ENCODE data around the gene SLAIN2. TPM values are rescaled to one million over a fixed set of nuclear protein-coding genes. Genes with fewer than 3 reads are reported as not detected.
"Not testable (repeated sequence)": the region's sequence is repeated elsewhere in the genome, so short reads cannot be mapped to it uniquely, and the experiment has no call there.

The SLAIN2 gene
- total RNA-seq, 2 donors from 2014 or later: 70.2 to 98.5 TPM

- Histone ChIP-seq H3K4me3 (no peak overlapping the region), H3K36me3 (no peaks in the 10 kb centered on the region), H3K9me3 (no peaks in the 10 kb centered on the region), H3K27me3 (no peaks in the 10 kb centered on the region), H3K9ac (ENCODE audit: low read depth in 2 of 2, low read length in 2 of 2) (no peak overlapping the region), H3K27ac (no peak overlapping the region), H3K4me1 (no peaks in the 10 kb centered on the region)
- DNase-seq: no peak
- no peak for TF ChIP-seq CTCF (IDR thresholded peaks at IDR 0.05)
- intact Hi-C loops (cut with DNase I): loop anchor here (10.0 kb wide), 1 partner anchor 175 kb away; no protein-coding TSS in a partner anchor
These were observed 41.3 kb upstream of the SLAIN2 start for GRCh38 chr4:48300004-48300403.

- intact Hi-C loops (cut with DNase I): loop anchor here (10.0 kb wide), 1 partner anchor 169 kb away; no protein-coding TSS in a partner anchor
- DNase-seq: no peak
- Histone ChIP-seq H3K9ac (ENCODE audit: low read depth in 2 of 2, low read length in 2 of 2) (no peak overlapping the region), H3K27ac (no peak overlapping the region), H3K4me1 (no peaks in the 10 kb centered on the region), H3K27me3 (no peaks in the 10 kb centered on the region), H3K36me3 (no peaks in the 10 kb centered on the region), H3K9me3 (no peaks in the 10 kb centered on the region), H3K4me3 (no peak overlapping the region)
- TF ChIP-seq CTCF (IDR thresholded peaks at IDR 0.05): no peak
These were observed 35.8 kb upstream of the SLAIN2 start for GRCh38 chr4:48305508-48305907.

GRCh38 chr4:48307528-48307927 lies 33.8 kb upstream of the SLAIN2 start:
- Histone ChIP-seq H3K27me3 (no peaks in the 10 kb centered on the region), H3K9ac (ENCODE audit: low read depth in 2 of 2, low read length in 2 of 2) (no peak overlapping the region), H3K36me3 (no peaks in the 10 kb centered on the region), H3K4me3 (no peak overlapping the region), H3K4me1 (no peaks in the 10 kb centered on the region), H3K9me3 (no peaks in the 10 kb centered on the region), H3K27ac (no peak overlapping the region)
- TF ChIP-seq CTCF (IDR thresholded peaks at IDR 0.05): no peak
- DNase-seq: no peak
- intact Hi-C loops (cut with DNase I): loop anchor here (10.0 kb wide), 1 partner anchor 167 kb away; no protein-coding TSS in a partner anchor

- intact Hi-C loops (cut with DNase I): loop anchor here (10.0 kb wide), 1 partner anchor 166 kb away; no protein-coding TSS in a partner anchor
- H3K27ac ChIP-seq: no peak overlapping the region
- no peak overlapping the region for H3K4me3 ChIP-seq
- H3K9ac ChIP-seq (ENCODE audit: low read depth in 2 of 2, low read length in 2 of 2): no peak overlapping the region
- no peak for DNase-seq
- H3K4me1 ChIP-seq: no peaks in the 10 kb centered on the region
- no peaks in the 10 kb centered on the region for H3K9me3 ChIP-seq
- H3K27me3 ChIP-seq: no peaks in the 10 kb centered on the region
- no peak for TF ChIP-seq CTCF (IDR thresholded peaks at IDR 0.05)
- no peaks in the 10 kb centered on the region for H3K36me3 ChIP-seq
These were observed 32.4 kb upstream of the SLAIN2 start for GRCh38 chr4:48308901-48309300.

- intact Hi-C loops (cut with DNase I): loop anchor here (10.0 kb wide), 1 partner anchor 63 kb away; no protein-coding TSS in a partner anchor
These were observed 29.4 kb upstream of the SLAIN2 start for GRCh38 chr4:48311896-48312295.

GRCh38 chr4:48314746-48315145 lies 26.6 kb upstream of the SLAIN2 start:
- H3K9me3 ChIP-seq; H3K9ac ChIP-seq (ENCODE audit: low read depth in 2 of 2, low read length in 2 of 2); H3K36me3 ChIP-seq; H3K4me3 ChIP-seq; H3K27me3 ChIP-seq; DNase-seq; H3K27ac ChIP-seq; H3K4me1 ChIP-seq: not testable (repeated sequence)
- intact Hi-C loops (cut with DNase I): loop anchor here (10.0 kb wide), 1 partner anchor 60 kb away; no protein-coding TSS in a partner anchor

More at GRCh38 chr4:48311896-48312295, 29.4 kb upstream of the SLAIN2 start:
- H3K4me1 ChIP-seq: no peaks in the 10 kb centered on the region
- H3K9ac ChIP-seq (ENCODE audit: low read depth in 2 of 2, low read length in 2 of 2): no peak overlapping the region
- H3K36me3 ChIP-seq: no peaks in the 10 kb centered on the region
- H3K4me3 ChIP-seq: no peak overlapping the region
- DNase-seq: no peak
- H3K9me3 ChIP-seq: no peaks in the 10 kb centered on the region
- no peaks in the 10 kb centered on the region for H3K27me3 ChIP-seq
- no peak overlapping the region for H3K27ac ChIP-seq
- no peak for TF ChIP-seq CTCF (IDR thresholded peaks at IDR 0.05)
